Esophagus mucosa (tissue), 1 donor: ENCODE results near the gene DOCK6. TPM values are rescaled to one million over a fixed set of nuclear protein-coding genes. Genes with fewer than 3 reads are reported as not detected.

Experiments
- ATAC-seq: fragments of 200-7000 bp; cut with Tn5 transposase; one replicate; pipeline ENCODE4 v1.9.1; 2020
- total RNA-seq: library from RNA; stranded (reverse); gene quantifications from one replicate; pipeline ENCODE4 v1.2.4, GENCODE V29; 2023
- donor health status: DM: yes; HTN: yes; CAD: no.

DOCK6 gene
- total RNA-seq, 1 donor from 2014 or later, result 49.1 TPM

DNA sequence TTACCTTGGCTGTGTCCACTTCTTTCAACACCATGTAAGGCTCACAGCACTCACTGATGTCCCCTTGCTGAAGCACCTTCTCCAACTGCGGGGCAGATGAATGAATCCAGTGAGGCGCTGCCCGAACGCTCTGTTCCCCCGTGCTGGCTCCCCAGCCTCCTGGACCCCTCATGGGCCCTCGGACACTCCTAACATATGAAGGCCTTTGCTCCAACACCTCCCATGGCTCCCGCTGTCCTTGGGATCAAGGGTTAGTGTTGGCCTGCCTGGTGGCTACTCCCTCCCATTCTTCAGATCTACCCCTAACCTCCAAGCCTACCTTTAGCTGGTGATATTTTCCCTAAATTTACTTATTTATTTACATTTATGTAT is 18.5 kb downstream of the DOCK6 start:
- ATAC-seq, result no peak

DNA sequence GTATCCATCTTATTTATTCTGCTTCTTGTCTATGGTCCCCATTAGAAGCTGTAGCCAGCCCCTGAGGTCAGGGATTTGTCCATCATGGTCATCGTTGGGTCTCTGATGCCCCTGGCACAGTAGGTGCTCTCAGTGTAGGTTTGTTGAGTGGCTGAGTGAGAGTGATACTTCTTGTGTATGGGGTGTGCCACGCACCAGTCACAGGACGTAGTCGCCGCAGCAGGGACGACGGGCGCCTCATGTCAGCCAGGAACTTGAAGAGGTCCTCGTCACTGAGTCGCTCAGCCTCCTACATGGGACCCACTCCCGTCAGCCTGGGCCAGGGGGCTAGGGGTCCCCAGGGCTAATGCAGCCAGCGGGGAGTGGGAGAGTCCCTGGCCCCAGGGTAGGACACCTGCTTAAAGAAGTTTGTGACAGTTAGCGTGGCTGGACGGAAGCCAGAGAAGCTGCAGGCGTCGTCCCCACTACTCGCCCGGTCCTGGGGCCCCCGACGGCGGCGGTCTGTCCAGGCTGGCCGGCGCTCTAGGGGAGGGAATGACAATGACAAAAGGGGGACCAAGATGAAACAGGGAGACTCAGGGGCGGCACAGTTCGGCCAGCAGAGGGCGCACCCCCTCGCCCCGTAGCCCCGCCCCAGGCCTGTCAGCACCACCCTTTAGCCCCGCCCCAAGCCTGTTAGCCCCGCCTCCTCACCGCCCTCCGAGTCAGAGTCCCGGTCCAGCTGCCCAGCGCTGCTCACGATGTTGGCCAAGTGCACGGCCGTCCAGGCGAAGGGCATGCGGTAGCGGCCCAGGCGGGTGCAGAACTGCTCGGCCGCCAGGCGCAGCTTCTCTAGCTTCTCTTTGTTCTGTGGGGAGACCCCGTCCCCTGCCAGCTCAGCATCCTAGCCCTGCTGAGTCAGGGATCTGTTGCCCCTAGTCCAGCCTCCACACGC is 19.2 kb downstream of the DOCK6 start:
- ATAC-seq, result peak; percentile 81

DNA sequence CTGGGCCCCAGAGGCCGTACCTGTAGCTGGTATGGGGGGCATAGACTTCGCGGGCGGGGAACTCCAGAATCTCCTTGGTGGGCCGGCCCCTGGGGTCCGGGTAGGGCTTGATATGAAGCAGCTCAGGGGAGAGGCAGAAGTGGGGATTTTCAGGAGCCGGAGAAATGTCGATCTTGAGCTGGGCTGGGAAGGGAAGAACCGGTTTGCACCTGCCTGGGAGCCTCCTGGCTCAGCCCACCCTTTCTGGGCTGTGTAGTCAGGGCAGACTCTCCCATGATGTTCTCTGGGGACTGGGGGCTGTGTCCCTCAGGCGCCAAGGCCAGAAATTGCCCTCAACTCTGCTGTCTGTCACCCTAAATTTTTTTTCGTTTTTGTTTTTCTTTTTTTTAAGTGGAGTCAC is 20.3 kb downstream of the DOCK6 start:
- no peak for ATAC-seq

DNA sequence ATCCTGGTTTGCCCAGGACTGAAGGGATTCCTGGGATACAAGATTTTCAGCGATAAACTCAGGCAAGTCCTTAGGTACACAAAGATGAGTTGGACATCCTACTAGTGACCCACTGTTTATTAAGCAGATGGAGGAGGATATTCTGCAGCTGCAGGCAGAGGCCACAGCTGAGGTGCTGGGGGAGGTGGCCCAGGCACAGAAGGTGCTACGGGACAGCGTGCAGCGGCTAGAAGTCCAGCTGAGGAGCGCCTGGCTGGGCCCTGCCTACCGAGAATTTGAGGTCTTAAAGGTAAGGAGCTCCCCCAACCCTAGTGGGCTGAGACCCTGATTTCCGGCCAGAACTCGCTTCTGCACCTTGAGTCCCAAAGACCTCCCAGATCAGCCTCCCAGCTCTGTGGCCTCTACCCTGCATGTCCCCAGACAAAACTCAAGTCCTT is 22.3 kb downstream of the DOCK6 start:
- no peak for ATAC-seq

DNA sequence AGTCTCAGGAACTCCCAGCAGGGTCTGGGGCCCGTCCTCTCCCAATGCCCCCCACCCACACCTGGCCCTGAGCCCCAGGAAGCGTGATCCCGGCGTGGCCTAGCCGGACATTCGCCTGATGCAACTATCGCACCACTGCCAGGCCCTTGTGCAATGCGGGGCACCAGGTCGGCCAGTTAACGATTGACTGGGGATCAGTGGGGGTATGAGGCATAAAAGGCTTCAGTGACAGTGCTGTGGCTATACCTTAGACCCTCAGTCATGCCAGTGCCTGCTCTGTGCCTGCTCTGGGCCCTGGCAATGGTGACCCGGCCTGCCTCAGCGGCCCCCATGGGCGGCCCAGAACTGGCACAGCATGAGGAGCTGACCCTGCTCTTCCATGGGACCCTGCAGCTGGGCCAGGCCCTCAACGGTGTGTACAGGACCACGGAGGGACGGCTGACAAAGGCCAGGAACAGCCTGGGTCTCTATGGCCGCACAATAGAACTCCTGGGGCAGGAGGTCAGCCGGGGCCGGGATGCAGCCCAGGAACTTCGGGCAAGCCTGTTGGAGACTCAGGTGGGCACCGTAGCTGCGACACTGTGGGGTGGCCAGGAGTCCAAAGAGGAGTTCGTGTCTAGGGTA is 22.8 kb downstream of the DOCK6 start, which contains the start of gene ANGPTL8:
Gene ANGPTL8 (plus strand): TSS at position 243 of the 624 bp plus-strand sequence. CDS start 19 bp downstream, at position 262.
- no peak for ATAC-seq

DNA sequence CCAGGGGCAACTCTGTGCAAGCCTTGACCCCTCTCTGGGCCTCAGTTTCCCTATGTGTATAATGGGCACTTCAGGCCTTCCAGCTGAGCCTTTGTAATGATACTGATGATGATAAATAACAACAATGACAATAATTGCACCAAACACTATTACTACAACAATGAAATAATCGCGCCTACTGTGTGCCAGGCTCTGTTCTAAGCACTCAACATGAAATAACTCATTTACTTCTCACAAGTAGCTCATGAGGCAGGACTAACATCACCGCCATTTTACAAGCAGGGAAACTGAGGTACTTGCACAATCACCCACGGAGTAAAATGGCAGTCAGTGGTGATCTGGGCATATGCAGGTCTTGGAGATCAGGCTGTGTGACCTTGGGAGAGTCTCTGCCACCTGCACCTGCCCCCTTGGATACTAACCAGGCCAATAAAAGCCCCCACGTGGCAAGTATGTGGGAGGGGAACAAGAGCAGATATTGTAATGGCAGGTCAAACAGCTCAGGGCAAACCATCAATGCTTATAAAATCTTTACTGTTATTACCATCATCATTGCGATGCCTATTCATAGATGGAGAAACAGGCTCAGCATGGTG is 23.4 kb downstream of the DOCK6 start:
- no peak for ATAC-seq

DNA sequence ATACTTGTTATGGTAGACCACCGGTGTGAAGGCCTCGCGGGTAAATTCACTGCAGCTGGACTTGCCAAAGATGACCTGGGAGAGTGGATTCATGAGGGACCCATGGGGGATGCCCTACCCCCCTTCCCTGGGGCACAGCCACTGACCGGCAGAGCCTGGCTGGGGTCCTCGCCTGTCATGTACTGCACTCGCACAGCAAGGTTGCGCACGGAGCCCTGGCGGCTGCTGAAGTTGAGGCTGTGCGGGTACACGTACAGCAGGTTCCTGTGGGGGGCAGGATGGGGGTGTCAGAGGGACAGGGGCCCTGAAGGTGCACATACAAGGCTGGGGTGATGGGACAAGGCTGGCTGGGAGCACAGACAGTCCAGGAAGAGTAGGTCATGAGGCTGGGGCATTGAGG is 24.3 kb downstream of the DOCK6 start:
- ATAC-seq, result no peak

DNA sequence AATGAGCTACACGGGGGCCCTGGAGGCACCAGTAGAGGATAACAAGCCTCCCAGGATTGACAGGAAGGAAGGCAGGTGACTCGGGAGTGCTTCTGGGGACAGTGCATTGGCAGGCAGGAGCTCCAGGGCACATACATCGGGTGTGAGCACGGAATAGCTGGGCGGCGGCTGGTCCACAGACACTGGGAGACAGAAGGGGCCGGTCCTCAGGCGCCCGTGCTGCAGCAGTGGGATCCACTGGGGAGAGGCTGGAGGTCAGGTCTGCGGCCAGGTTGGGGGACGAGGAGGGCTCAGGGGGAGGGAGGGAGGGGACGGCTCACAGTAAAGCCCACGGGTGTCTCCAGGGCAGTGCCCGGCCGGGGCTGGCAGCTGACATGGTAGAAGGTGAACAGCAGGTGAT is 25.0 kb downstream of the DOCK6 start:
- ATAC-seq, result no peak

DNA sequence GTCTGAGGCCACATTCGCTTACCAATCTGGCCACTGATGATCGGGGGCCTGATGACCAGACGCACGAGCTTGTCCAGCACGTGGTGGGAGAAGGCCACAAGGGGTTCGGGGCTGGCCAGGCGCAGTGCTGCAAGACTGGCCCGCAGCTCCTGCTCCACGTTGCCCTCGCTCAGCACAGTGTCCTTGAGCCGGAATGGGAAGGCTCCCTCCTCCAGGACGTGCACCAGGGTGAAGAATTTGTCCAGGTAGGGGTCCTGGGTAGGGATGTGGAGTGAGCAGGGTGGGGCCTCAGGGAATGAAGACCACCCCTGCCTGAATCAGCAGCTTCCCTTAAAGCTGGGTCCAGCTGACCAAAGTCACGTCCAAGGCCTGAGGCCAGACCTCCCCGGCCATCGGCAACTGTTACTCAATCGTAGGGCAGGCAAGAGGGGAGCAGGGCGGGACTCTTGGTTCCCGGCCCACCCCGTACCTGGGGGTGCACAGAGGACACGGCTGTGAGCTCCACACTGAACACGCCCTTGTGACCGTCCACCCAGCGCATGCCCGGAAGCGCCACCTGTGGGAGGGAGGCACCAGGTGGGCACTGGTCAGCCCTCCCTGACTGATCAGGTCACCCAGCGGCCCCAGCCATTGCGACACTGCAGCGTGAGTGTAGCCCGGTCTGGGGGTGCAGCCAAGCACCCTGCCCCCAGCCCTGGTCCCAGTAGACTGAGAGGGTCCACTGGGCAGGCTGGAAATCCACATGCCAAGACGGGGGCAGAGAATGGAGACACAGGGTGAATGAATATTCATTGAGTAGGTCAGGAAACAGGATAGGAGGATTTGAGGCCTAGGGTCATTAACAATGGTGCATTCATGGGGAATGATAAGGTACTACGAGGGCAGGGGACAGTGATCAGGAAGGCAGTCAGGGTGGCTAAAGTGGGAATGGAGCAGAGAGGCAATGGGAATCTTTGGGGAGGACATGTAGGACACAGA is 25.7 kb downstream of the DOCK6 start:
- no peak for ATAC-seq

DNA sequence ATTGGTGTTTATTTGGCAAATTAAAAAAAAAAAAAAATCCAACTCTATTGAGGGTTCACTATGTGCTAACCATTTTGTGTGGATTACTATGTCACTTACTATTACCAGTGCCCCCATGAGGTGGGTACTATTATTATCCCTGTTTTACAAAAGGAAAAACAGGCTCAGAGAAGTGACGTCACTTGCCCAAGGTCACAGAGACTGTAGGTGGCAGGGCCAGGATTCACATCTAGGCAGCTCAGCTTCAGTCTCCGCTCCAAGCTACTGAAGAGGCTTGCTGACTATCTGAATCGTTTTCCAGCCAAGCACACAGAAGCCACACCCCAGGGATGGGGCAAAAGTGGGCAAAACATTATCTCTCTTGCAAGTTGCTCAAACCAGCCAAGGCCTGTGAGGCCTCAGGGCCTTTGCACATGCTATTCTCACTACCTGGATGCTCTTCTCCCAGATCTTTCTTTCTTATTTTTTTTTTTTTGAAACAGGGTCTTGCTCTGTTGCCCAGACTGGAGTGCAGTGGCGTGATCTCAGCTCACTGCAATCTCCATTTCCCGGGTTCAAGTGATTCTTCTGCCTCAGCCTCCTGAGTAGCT is 27.7 kb downstream of the DOCK6 start:
- no peak for ATAC-seq

DNA sequence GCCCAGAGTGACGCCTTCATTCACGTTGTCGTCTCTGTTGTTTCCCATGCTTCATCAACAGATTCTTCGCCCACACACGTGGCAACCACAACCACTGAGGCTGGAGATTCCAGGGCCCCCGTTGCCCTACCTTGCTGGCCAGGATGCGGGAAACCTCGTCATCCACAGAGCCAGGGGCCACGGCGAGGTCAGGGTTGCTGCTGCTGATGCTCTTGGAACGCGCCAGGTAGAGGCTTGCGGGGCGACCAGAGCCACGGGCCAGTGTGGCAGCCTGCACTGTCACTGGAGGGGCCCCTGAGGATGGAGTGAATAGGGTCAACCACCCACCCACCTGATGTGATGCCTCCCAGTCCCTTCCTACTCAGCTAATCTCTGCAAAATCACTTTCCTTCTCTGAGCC is 29.3 kb downstream of the DOCK6 start:
- no peak for ATAC-seq

DNA sequence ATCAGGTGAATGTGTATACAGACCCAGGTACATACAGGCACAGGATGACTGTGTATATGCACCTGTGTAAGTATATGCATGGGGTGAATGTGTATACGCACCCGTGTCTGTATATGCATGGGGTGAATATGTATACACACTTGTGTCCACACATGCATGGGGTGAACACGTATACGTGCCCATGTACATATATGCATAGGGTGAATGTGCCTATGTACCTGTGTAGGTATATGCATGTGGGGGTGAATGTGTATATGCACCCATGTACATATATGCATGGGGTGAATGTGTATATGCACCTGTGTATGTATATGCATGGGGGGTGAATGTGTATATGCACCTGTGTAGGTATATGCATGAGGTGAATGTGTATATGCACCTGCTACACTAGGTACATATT is 29.8 kb downstream of the DOCK6 start:
- no peak for ATAC-seq

DNA sequence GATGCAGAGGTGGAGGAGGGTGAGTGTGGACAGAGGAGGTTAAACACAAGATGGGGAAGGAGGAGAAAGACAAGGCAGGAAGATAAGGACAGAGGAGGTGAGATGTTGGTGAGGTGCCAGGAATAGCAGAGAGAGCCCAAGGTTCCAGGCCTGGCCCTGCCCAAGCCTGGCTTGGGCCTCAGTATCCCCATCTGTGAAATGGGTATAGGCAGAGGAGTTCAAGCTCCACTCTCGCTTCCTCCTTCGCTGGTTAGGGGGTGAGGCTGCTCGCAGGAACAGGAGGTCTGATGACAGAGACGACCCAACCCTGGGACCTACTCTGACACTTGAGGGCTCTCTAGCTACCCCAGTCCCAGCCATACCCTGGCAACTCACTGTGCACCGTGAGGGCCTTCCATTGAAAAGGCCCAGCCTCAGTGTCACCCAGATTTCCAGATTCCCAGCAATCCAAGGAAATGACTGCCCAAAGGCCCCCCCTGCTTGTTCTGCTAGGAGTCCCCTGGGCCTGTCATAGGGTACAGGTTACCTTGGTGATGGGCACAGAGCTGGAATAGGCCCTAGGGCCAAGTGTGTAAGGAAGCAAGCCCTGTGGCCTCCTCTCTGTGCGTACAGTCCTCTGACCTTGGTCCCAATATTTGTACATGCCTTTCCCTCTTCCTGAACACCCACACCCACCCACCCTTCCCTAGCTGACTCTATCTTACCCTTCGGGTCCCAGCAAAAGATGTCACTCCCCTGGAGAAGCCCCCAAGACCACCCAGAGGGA is 31.5 kb downstream of the DOCK6 start:
- no peak for ATAC-seq

DNA sequence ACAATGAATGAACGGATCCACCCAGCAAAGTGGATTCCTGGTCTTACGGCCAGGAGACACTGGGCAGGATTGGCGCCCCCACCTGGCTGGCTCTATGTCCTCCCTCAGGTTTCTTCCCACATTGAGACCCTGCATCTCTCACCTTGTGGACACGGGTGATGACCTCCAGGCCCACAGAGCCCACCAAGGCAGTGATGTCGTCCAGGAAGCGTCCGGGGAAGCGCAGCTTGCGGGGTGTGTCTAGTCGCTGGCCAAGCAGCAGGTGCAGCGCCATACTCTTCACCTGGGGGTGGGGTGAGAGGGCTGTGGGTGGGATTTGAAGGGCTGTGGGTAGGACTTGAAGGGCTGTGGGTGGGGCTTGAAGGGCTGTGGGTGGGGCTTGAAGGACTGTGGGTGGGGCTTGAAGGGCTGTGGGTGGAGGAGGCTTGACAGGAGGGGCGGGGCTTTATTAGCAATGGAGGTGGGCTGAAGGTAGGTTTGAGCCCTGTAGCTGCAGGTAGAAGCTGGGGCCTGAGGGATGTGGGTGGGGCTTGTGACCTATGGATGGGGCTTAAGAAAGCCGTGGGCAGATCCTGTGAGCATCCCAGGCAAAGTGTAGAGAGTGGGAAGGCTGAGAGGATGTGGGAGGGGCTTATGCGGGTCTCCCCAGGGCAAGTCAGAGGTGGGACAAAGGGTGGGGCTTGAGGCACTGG is 35.0 kb downstream of the DOCK6 start:
- ATAC-seq, result no peak

DNA sequence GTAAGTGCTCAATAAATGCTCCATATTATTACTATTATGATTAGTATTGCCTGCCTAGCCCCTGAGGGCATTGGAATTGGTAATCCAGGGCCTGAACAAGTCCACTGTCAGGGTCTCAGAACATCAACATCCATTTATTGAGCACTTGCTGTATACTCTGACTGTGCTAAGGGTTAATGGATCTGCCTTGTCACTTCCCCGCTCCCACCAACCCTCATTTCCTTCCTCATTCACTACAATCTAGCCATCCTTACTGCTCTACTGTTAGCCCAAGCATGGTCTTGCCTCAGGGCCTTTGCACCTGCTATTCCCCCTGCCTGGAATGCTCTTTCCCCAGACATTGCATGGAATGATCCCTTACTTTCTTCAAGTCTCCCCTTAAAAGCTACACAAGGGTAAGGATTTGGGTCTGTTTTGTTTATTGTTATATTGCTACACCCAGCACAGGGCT is 35.6 kb downstream of the DOCK6 start:
- ATAC-seq, result no peak

DNA sequence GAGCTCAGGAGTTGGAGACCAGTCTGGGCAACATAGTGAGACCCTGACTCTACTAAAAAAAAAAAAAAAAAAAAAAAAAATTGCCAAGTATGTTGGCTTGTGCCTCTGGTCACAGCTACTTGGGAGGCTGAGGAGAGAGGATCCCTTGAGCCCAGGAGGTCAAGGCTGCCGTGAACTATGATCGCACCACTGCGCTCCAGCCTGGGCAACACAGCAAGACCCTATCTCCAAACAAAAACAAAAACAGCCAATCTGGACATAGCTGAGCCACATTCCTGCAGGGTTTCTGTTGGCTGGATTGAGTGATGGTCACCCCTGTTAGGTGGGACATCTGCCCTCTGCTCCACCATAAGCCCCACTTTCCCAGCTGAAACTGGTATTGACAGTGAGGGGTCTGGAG is 36.5 kb downstream of the DOCK6 start:
- ATAC-seq, result no peak

DNA sequence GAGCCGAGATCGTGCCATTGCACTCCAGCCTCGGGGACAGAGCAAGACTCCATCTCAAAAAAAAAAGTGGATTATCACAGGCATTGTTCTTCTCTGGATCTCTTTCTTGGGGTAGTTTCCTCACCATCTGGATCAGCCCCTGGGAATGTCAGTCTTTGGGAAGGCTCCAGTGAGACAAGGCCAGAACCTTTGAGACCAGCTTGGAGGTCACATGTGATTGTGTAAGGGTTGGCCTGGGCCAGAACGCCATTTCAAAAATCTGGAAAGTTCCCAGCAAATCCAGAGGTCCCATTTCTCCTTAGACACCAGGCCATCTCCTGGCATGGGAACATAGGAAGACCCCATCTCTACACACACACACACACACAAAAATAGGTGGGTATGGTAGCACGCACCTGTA is 37.2 kb downstream of the DOCK6 start:
- ATAC-seq, result no peak

DNA sequence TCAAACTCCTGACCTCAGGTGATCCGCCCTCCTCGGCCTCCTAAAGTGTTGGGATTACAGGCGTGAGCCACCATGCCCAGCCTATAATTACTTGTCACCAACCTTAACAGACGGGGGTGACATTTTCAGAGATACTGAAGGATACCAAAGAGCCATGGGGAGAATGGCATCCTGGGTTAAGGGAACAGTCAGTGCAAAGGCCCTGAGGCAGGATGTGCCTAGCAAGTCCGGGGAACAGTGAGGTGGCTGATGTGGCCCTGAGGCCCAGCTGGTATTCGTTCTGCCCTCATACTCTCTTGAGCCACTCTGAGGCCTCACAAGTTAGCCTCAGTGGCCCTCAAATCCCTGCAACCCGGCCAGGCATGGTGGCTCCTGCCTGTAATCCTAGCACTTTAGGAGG is 37.9 kb downstream of the DOCK6 start:
- no peak for ATAC-seq

DNA sequence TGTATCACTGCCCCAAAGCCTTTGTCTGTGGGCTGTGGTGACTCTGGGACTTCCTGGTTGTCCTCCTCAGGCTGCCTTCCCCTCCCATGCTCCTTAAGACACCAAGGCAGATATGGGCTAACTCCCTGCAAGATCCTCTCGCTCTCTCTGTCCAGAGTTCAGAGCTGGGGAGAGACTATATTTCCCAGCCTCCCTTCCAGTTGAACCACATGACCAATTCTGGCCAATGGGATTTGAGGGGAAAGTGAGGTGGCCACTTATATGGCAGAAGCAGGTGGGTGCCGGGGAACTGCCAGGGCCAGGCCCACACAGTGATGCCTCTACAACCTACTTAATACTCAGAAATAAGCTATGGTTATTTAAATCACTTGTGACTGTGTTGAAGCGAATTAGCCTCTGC is 39.1 kb downstream of the DOCK6 start:
- ATAC-seq, result no peak

DNA sequence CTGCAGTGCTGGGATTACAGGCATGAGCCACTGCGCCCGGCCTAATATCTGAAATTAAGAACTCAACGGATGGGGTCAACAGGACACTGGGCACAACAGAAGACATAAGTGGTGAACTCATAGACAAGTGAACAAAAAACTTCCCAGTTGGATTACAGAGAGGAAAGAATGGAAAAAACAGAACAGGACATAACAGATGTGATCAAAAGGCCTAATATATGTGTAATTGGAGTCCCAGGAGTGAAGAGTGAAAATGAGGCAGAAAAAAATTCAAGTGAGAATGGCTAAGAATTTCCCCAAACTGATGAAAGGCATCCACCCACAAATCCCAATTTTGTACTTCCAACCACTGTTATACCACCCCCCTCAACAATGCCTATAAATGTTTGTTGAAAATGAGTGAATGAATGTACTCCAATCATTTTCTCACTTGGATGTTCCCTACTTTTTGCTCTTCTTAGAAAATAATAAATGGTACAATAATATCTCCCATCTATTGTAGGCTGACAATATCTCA is 41.2 kb downstream of the DOCK6 start:
- ATAC-seq, result no peak
